Neuron (in vitro differentiated cells): ENCODE measurements around the gene VIPR2.
"Not testable (repeated sequence)": the region's sequence is repeated elsewhere in the genome, so short reads cannot be mapped to it uniquely, and the experiment has no call there.

Experiments
- H2AFZ ChIP-seq: one replicate; pipeline ENCODE4 v1.6.1; 2013; ENCODE audit warnings: low read depth, mild to moderate bottlenecking, inconsistent platforms, low read length, moderate library complexity
- H3K27me3 ChIP-seq: one replicate; pipeline ENCODE4 v1.6.1; 2013; ENCODE audit warnings: low read length; ENCODE audit not compliant: insufficient read depth
- H3K36me3 ChIP-seq: one replicate; pipeline ENCODE4 v1.6.1; 2013; ENCODE audit warnings: low read length; ENCODE audit not compliant: insufficient read depth
- H3K4me1 ChIP-seq: one replicate; pipeline ENCODE4 v1.6.1; 2013; ENCODE audit warnings: low read length; ENCODE audit not compliant: insufficient read depth
- H3K4me3 ChIP-seq: 2 replicates; pipeline ENCODE4 v1.5.1; 2013; ENCODE audit warnings: mild to moderate bottlenecking, low read length, moderate library complexity
- H3K9me3 ChIP-seq: one replicate; pipeline ENCODE4 v1.6.1; 2013; ENCODE audit warnings: low read length

The VIPR2 gene

GRCh38 chr7:158999496-158999895, 145.2 kb downstream of the VIPR2 start:
- H3K4me1 ChIP-seq = no peaks in the 10 kb centered on the region

GRCh38 chr7:158998261-158998660, 146.4 kb downstream of the VIPR2 start:
- not testable (repeated sequence) for H3K4me3 ChIP-seq, H3K36me3 ChIP-seq, H2AFZ ChIP-seq, H3K27me3 ChIP-seq, H3K4me1 ChIP-seq, H3K9me3 ChIP-seq

More at GRCh38 chr7:158999496-158999895, 145.2 kb downstream of the VIPR2 start:
- no peak overlapping the region for H3K4me3 ChIP-seq
- H3K27me3 ChIP-seq = no peaks in the 10 kb centered on the region
- no peak overlapping the region for H2AFZ ChIP-seq
- peaks cover 4% of the 10 kb centered on the region for H3K9me3 ChIP-seq
- H3K36me3 ChIP-seq = no peaks in the 10 kb centered on the region

DNA sequence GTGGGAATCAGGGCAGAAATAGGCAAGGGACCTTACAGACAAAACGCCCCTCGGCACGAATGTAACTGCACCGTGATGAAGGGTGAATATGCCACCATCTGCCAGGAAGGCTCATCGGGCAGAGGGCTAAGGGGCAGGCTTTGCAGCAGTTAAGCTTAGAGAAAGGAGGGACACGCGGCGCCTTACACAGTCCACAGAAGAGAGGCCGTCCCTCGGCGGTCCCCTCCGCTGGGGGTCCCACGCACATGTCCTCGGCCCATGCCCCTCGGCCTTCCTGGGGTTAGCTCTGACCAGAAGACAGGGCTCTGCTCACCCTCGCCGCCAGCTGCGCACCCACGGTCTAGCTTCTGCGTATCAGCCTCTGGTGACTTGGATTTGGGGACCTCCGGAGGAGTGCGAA, 147.2 kb downstream of the VIPR2 start:
- Histone ChIP-seq H2AFZ (no peak overlapping the region), H3K27me3 (peaks cover 10% of the 10 kb centered on the region), H3K4me3 (no peak overlapping the region), H3K9me3 (peaks cover 6% of the 10 kb centered on the region), H3K4me1 (no peaks in the 10 kb centered on the region), H3K36me3 (no peaks in the 10 kb centered on the region)

DNA sequence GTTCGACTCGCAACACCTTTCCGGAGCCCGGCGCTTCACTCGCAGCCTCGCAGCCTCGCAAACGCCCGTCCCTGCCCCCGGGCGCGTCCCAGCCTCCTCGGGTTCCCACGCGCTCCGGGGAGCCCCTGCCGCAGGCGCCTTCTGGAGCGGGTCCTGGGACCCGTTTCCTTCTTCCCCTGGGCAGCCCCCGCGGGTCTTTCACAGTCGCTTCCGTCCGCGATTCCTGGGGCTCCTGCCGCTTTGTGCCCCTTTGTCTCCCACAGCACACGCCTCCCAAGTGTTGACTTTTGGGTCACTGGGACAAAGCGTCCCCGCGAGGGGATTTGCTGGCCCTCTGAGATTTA, 147.6 kb downstream of the VIPR2 start:
- no peak overlapping the region for H3K4me3 ChIP-seq
- peaks cover 14% of the 10 kb centered on the region for H3K27me3 ChIP-seq
- H3K36me3 ChIP-seq = no peaks in the 10 kb centered on the region
- no peaks in the 10 kb centered on the region for H3K4me1 ChIP-seq
- no peak overlapping the region for H2AFZ ChIP-seq
- peaks cover 6% of the 10 kb centered on the region for H3K9me3 ChIP-seq

DNA sequence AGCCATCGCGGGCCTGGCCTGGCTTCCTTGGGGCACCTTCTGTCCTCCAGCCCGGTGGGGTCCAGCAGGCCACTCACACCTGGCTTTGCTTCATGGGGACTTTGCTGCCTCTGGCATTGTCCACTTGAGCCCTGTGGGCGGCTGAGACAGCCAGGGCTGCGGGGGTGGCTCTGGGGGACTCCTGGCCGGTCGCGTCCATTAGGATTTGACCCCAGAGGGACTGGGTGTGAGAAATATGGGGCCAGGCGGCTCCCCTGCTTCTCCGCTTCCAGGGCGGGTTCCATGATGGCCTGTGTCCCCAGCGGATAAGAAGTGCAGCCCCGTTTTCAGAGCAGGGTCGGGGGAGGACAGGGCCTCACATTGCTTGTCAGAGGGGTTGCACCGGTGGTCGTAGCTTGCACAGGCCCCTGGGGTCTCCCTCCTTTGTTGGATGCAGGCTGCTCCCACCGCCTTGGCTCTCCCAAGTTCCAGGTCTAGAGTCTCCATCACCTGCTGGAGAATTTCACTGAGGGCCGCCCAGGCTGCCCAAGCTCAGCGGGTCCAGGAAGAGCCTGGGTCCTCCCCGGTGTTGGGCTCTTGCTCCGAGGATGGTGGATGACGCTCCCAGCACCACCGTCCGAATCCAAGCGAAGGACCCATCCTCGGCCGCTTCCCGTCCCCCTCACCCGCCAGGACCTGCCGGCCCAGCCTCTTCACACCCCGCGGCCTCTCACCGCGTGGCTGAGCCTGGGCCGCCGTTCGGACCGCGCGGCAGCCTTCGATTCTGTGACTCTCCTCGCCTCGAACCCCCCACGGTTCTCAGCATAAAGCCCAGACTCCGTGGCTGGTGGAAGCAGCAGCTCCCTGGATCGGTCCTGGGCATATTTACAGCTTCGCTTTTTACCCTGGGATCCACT, 148.2 kb downstream of the VIPR2 start:
- no peaks in the 10 kb centered on the region for H3K36me3 ChIP-seq
- no peaks in the 10 kb centered on the region for H3K4me1 ChIP-seq
- peaks cover 6% of the 10 kb centered on the region for H3K9me3 ChIP-seq
- H3K27me3 ChIP-seq = peaks cover 18% of the 10 kb centered on the region
- H3K4me3 ChIP-seq = no peak overlapping the region
- H2AFZ ChIP-seq = no peak overlapping the region

GRCh38 chr7:158995514-158995913, 149.2 kb downstream of the VIPR2 start:
- H3K9me3 ChIP-seq = peaks cover 6% of the 10 kb centered on the region
- no peaks in the 10 kb centered on the region for H3K36me3 ChIP-seq
- H3K4me1 ChIP-seq = no peaks in the 10 kb centered on the region
- no peak overlapping the region for H3K4me3 ChIP-seq
- H3K27me3 ChIP-seq = peaks cover 21% of the 10 kb centered on the region
- no peak overlapping the region for H2AFZ ChIP-seq

- H3K27me3 ChIP-seq = peaks cover 21% of the 10 kb centered on the region
- peaks cover 6% of the 10 kb centered on the region for H3K9me3 ChIP-seq
- no peak overlapping the region for H3K4me3 ChIP-seq
- no peaks in the 10 kb centered on the region for H3K4me1 ChIP-seq
- no peaks in the 10 kb centered on the region for H3K36me3 ChIP-seq
- H2AFZ ChIP-seq = no peak overlapping the region
These were observed 150.0 kb downstream of the VIPR2 start for GRCh38 chr7:158994687-158995086.

DNA sequence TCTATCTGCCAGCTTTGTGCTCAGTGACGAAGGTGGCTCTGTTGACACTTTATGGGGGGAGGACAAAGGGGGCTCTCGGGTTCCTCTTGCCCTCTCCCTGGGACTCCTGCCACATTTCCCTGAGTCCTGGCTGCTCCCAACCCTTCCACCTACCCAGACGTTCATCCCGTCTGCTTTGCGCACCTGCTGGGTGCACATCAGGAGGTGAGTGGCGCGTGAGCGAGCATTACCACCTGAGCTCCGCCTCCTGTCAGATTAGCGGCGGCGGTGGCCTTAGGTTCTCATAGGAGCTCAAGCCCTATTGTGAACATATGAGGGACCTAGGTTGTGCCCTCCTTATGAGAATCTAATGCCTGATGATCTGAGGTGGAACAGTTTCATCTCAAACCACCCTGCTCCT, 151.1 kb downstream of the VIPR2 start:
- H3K36me3 ChIP-seq = no peaks in the 10 kb centered on the region
- no peak overlapping the region for H2AFZ ChIP-seq
- peaks cover 9% of the 10 kb centered on the region for H3K9me3 ChIP-seq
- no peaks in the 10 kb centered on the region for H3K4me1 ChIP-seq
- no peak overlapping the region for H3K4me3 ChIP-seq
- peaks cover 21% of the 10 kb centered on the region for H3K27me3 ChIP-seq

- H3K36me3 ChIP-seq = no peaks in the 10 kb centered on the region
- peaks cover 9% of the 10 kb centered on the region for H3K9me3 ChIP-seq
- H3K4me1 ChIP-seq = no peaks in the 10 kb centered on the region
- H2AFZ ChIP-seq = no peak overlapping the region
- H3K4me3 ChIP-seq = no peak overlapping the region
- peaks cover 21% of the 10 kb centered on the region for H3K27me3 ChIP-seq
These were observed 151.9 kb downstream of the VIPR2 start for GRCh38 chr7:158992759-158993158.

DNA sequence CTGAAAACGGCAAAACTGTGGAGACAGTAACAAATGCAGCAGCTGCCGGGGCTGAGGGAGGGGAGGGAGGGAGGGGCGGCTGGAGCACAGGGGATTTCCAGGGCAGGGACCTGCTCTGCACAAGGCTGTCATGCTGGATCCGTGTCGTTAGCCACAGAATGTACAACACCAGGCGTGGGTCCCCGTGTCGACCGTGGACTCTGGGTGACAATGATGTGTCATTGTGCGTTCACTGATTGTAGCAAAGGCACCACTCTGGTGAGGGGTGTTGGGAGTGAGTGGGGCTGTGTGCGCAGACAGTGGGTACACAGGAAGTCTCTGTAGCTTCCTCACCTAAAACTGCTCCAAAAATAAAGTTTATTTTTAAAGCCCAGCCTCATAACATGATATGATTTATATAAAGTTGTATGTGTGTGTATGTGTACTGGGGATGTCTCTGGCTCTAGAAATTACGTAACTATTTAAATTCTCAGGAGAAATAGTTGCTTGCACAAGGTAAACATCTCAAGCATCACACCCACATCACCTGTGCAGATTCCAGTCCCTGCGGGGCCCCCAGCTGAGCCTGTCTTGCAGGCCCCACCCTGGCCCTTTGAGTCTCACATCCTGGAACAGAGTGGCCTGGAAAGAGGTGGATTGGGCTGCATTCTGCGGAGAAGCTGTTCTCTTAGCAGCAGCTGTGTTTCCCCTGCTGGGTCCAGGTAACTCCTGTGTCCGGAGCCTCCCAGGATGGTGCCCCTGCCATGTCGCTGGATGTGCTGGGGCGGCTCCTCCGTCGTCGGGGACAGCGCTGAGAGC, 152.6 kb downstream of the VIPR2 start:
- Histone ChIP-seq H3K9me3 (peaks cover 9% of the 10 kb centered on the region), H3K4me1 (no peaks in the 10 kb centered on the region), H3K4me3 (no peak overlapping the region), H3K27me3 (peaks cover 21% of the 10 kb centered on the region), H3K36me3 (no peaks in the 10 kb centered on the region), H2AFZ (no peak overlapping the region)

- no peak overlapping the region for H2AFZ ChIP-seq
- H3K4me3 ChIP-seq = no peak overlapping the region
- no peaks in the 10 kb centered on the region for H3K4me1 ChIP-seq
- H3K27me3 ChIP-seq = peaks cover 21% of the 10 kb centered on the region
- H3K36me3 ChIP-seq = no peaks in the 10 kb centered on the region
- H3K9me3 ChIP-seq = peaks cover 5% of the 10 kb centered on the region
These were observed 155.7 kb downstream of the VIPR2 start for GRCh38 chr7:158988996-158989395.

DNA sequence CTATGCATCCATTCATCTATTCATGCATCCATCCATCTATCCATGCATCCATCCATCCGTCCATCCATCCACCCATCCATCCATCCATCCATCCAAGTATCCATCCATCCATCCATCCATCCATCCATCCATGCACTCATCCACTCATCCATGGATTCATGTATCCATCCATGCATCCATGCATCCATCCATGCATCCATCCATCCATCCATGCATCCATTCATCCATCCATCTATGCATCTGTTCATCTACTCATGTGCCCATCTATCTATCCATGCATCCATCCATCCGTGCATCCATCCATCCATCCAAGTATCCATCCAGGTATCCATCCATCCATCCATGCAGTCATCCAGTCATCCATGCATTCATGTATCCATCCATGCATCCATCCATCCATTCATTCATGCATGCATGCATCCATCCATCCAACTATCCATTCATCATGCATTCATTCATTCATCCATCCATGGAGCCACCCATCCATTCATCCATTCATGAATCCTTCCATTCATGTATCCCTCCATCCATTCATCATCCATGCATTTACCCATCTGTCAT, 156.3 kb downstream of the VIPR2 start:
- no peaks in the 10 kb centered on the region for H3K36me3 ChIP-seq
- peaks cover 7% of the 10 kb centered on the region for H3K9me3 ChIP-seq
- H3K4me1 ChIP-seq = no peaks in the 10 kb centered on the region
- H3K27me3 ChIP-seq = peaks cover 18% of the 10 kb centered on the region
- H2AFZ ChIP-seq = no peak overlapping the region
- H3K4me3 ChIP-seq = no peak overlapping the region

- H2AFZ ChIP-seq = no peak overlapping the region
- no peaks in the 10 kb centered on the region for H3K4me1 ChIP-seq
- peaks cover 12% of the 10 kb centered on the region for H3K27me3 ChIP-seq
- no peak overlapping the region for H3K4me3 ChIP-seq
- H3K36me3 ChIP-seq = no peaks in the 10 kb centered on the region
- peaks cover 8% of the 10 kb centered on the region for H3K9me3 ChIP-seq
These were observed 157.0 kb downstream of the VIPR2 start for GRCh38 chr7:158987691-158988090.
